ENCODE measurements around the gene PKN1. TPM values are rescaled to one million over a fixed set of nuclear protein-coding genes. Genes with fewer than 3 reads are reported as not detected.

The PKN1 gene
- total RNA-seq, 1 donor from 2014 or later: 68.3 TPM

- Histone ChIP-seq H4K20me1 (ENCODE audit: insufficient read depth, low read length) (peaks cover 54% of the 10 kb centered on the region), H3K79me2 (ENCODE audit: insufficient read depth, low read length) (peaks cover 10% of the 10 kb centered on the region), H3K9me3 (ENCODE audit: insufficient read depth, low read depth, low read length) (no peaks in the 10 kb centered on the region), H3K4me1 (ENCODE audit: insufficient read depth, low read length) (peaks cover 5% of the 10 kb centered on the region), H3K27ac (ENCODE audit: low read depth, low read length) (no peak overlapping the region), H3K9ac (ENCODE audit: low read length) (no peak overlapping the region), H3K4me3 (ENCODE audit: insufficient read depth, low read depth, low read length) (no peak overlapping the region), H3K4me2 (ENCODE audit: low read length) (no peak overlapping the region), H2AFZ (ENCODE audit: low read depth, low read length) (no peak overlapping the region), H3K27me3 (ENCODE audit: insufficient read depth, low read length) (no peaks in the 10 kb centered on the region), H3K36me3 (ENCODE audit: insufficient read depth, low read length) (peaks cover 5% of the 10 kb centered on the region)
- Mint-ChIP-seq H3K9me3 (ENCODE audit: unreplicated experiment) (no peaks in the 10 kb centered on the region), H3K4me3 (ENCODE audit: unreplicated experiment) (no peak overlapping the region), H3K27me3 (ENCODE audit: low read depth, unreplicated experiment) (no peaks in the 10 kb centered on the region), H3K4me1 (ENCODE audit: low read depth, unreplicated experiment) (no peaks in the 10 kb centered on the region), H3K36me3 (ENCODE audit: low read depth, unreplicated experiment) (peaks cover 13% of the 10 kb centered on the region), H3K27ac (ENCODE audit: unreplicated experiment) (no peak overlapping the region)
- FAIRE-seq: no peak
- TF ChIP-seq EZH2 (IDR thresholded peaks at IDR 0.05; ENCODE audit: insufficient read depth, low read length): no peak
- no peak for TF ChIP-seq CTCF (IDR thresholded peaks at IDR 0.05; ENCODE audit: insufficient read depth, low read depth, low read length)
- no peak for DNase-seq (ENCODE audit: low read depth)
These were observed 49.3 kb downstream of the PKN1 start for GRCh38 chr19:14482172-14482941.

- peaks cover 9% of the 10 kb centered on the region for H3K36me3 ChIP-seq (ENCODE audit: insufficient read depth, low read length)
- no peak overlapping the region for H3K9ac ChIP-seq (ENCODE audit: low read length)
- H3K79me2 ChIP-seq (ENCODE audit: insufficient read depth, low read length): peaks cover 11% of the 10 kb centered on the region
- Mint-ChIP-seq H3K36me3 (ENCODE audit: low read depth, unreplicated experiment) (peaks cover 18% of the 10 kb centered on the region), H3K9me3 (ENCODE audit: unreplicated experiment) (no peaks in the 10 kb centered on the region), H3K4me1 (ENCODE audit: low read depth, unreplicated experiment) (no peaks in the 10 kb centered on the region), H3K27me3 (ENCODE audit: low read depth, unreplicated experiment) (no peaks in the 10 kb centered on the region), H3K27ac (ENCODE audit: unreplicated experiment) (no peak overlapping the region), H3K4me3 (ENCODE audit: unreplicated experiment) (no peak overlapping the region)
- H3K4me3 ChIP-seq (ENCODE audit: insufficient read depth, low read depth, low read length): no peak overlapping the region
- H3K9me3 ChIP-seq (ENCODE audit: insufficient read depth, low read depth, low read length): no peaks in the 10 kb centered on the region
- FAIRE-seq: no peak
- H3K4me2 ChIP-seq (ENCODE audit: low read length): no peak overlapping the region
- TF ChIP-seq CTCF (IDR thresholded peaks at IDR 0.05; ENCODE audit: insufficient read depth, low read depth, low read length): no peak
- TF ChIP-seq EZH2 (IDR thresholded peaks at IDR 0.05; ENCODE audit: insufficient read depth, low read length): no peak
- H4K20me1 ChIP-seq (ENCODE audit: insufficient read depth, low read length): peaks cover 28% of the 10 kb centered on the region
- no peaks in the 10 kb centered on the region for H3K27me3 ChIP-seq (ENCODE audit: insufficient read depth, low read length)
- no peaks in the 10 kb centered on the region for H3K4me1 ChIP-seq (ENCODE audit: insufficient read depth, low read length)
- no peak overlapping the region for H2AFZ ChIP-seq (ENCODE audit: low read depth, low read length)
- no peak for DNase-seq (ENCODE audit: low read depth)
- H3K27ac ChIP-seq (ENCODE audit: low read depth, low read length): no peak overlapping the region
These were observed 54.4 kb downstream of the PKN1 start for GRCh38 chr19:14487370-14488125.
